Activated naive CD8-positive, alpha-beta T cell treated with anti-CD3 and anti-CD28 coated beads, Interleukin-2, amount 50 U/mL, for 24 hours (primary cell): ENCODE measurements around the gene ZNF428.

Experiments used
- ATAC-seq: fragments of 150-1000 bp; cut with Tn5 transposase; one replicate; pipeline ENCODE4 v1.10.0; 2021
- DNase-seq: peaks from one replicate; pipeline ENCODE4 v3.0.0; 2021
- H3K27ac Mint-ChIP-seq: one replicate; pipeline ENCODE4 v1.8.0; 2021; ENCODE audit warnings: mild to moderate bottlenecking, mixed read lengths
- H3K27me3 Mint-ChIP-seq: one replicate; pipeline ENCODE4 v1.8.0; 2021; ENCODE audit warnings: mixed read lengths
- H3K36me3 Mint-ChIP-seq: one replicate; pipeline ENCODE4 v1.8.0; 2021; ENCODE audit warnings: low read depth, mixed read lengths
- H3K4me1 Mint-ChIP-seq: one replicate; pipeline ENCODE4 v1.8.0; 2021; ENCODE audit warnings: mixed read lengths
- H3K4me3 Mint-ChIP-seq: one replicate; pipeline ENCODE4 v1.8.0; 2021; ENCODE audit warnings: mild to moderate bottlenecking, moderate library complexity, mixed read lengths
- H3K9me3 Mint-ChIP-seq: one replicate; pipeline ENCODE4 v1.8.0; 2021; ENCODE audit warnings: mixed read lengths

Gene ZNF428, protein sequence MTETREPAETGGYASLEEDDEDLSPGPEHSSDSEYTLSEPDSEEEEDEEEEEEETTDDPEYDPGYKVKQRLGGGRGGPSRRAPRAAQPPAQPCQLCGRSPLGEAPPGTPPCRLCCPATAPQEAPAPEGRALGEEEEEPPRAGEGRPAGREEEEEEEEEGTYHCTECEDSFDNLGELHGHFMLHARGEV

DNA sequence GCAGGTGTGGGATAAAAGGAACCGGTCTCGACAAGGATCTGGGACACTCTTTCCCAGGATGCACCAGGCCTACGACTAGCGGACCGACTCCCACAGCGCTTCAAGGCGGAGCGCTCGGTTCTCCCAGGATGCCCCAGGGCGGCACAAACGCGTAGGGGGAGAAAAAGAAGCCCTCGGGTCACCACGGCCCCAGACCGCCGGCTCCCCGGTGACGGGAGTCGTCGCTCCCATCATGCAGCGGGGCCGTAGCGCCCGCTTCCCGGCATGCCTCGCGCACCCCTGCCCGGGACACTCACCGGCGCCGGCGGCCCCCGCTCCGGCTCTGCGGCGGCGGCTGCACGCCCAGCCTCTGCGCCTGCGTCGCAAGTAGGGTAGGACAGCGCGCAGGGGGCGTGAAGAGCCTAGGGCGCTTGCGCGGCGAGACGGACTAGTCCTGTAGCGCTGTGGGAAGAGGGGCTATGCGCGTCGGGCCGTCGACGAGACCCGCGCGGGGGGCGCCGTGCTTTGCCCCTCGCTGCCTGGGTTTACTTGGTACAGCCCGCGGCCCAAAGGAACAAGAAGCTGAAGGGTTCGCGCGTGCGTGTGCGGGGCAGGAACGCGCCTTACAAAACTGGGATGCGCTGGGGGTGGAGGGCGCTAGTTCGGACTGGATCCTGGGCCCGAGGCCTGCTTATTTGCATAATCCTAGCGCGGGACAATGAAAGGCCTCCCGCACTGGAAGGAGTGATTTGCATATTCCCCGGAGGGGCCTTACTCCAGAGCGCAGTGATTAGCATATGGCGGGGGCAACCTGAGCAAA is at the start of gene ZNF428:
ZNF428 (minus strand) TSS at position 368 of the 799 bp plus-strand sequence. CDS start 5,325 bp downstream, outside the sequence.
- Mint-ChIP-seq H3K36me3 (no peaks in the 10 kb centered on the region), H3K4me1 (peaks cover 20% of the 10 kb centered on the region), H3K27ac (peak within 1 kb of the TSS; percentile 98), H3K4me3 (peak within 1 kb of the TSS; percentile 93), H3K9me3 (no peaks in the 10 kb centered on the region), H3K27me3 (no peaks in the 10 kb centered on the region)
- ATAC-seq (peak; percentile 88), DNase-seq (peak; percentile 87)

DNA sequence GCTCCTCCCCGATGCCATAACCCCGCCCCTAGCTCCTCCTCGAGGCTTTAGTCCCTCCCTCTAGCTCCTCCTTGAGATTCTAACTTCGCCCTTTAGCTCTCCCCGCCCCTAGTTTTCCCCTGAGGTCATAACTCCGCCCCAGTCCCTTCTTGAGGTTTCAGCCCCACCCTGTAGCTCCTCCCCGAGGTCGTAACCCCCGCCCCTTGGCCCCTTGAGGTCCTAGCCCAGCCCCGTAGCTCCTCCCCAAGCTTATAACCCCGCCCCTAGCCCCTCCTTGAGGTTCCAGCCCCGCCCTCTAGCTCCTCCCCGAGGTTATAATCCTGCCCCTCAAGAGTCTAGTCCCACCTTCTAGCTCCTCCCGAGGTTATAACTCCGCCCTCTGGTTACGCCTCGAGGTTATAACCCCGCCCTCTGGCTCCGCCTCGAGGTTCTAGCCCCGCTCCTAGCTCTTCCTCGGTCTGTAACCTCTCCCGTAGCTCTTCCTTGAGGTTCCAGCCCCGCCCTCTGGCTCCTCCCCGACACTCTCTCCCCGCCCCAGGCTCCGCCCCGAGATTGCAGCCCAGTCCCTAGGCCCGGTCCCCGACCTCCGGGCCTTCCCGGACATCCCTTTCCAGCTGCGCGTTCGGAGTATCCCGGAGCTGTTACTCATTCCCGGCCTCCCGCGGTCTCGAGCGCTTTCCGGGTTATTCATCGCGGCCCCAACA is 49.1 kb upstream of the ZNF428 start:
- Mint-ChIP-seq H3K36me3 (peaks cover 16% of the 10 kb centered on the region), H3K9me3 (no peaks in the 10 kb centered on the region), H3K27me3 (peaks cover 5% of the 10 kb centered on the region), H3K4me3 (peak overlapping the region; percentile 85), H3K4me1 (peaks cover 41% of the 10 kb centered on the region), H3K27ac (peak overlapping the region; percentile 54)
- ATAC-seq: peak; percentile 89
- DNase-seq: peak; percentile 96

DNA sequence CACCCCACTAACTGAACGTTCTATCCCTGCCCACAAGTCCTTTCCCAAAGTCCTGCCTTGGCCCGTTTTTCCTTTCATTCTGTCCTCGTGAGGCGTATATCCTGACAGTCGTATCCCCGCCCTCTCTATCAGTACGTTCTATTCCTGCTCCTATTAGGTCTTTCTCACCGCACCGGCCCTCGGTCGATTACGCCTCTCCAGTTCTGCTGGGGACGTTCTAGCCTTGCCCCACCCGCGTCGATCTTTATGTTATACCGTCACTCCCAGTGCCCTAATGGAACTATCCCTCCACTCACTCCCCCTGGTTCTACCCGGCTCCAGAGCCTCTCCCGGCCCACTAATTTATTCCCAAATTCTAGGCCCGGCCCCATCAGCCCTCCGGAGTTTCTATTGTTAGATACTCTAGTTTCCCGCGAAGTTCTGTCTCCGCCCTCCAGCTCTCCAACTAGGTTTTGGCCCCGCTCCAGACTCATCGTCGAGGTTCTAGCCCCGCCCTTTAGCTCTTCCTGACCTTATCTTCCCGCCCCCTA is 48.5 kb upstream of the ZNF428 start:
- peaks cover 5% of the 10 kb centered on the region for H3K27me3 Mint-ChIP-seq
- peaks cover 16% of the 10 kb centered on the region for H3K36me3 Mint-ChIP-seq
- ATAC-seq (no peak), DNase-seq (no peak)
- no peaks in the 10 kb centered on the region for H3K9me3 Mint-ChIP-seq
- H3K27ac Mint-ChIP-seq: peak overlapping the region; percentile 54
- peak overlapping the region; percentile 85 for H3K4me3 Mint-ChIP-seq
- peaks cover 41% of the 10 kb centered on the region for H3K4me1 Mint-ChIP-seq

DNA sequence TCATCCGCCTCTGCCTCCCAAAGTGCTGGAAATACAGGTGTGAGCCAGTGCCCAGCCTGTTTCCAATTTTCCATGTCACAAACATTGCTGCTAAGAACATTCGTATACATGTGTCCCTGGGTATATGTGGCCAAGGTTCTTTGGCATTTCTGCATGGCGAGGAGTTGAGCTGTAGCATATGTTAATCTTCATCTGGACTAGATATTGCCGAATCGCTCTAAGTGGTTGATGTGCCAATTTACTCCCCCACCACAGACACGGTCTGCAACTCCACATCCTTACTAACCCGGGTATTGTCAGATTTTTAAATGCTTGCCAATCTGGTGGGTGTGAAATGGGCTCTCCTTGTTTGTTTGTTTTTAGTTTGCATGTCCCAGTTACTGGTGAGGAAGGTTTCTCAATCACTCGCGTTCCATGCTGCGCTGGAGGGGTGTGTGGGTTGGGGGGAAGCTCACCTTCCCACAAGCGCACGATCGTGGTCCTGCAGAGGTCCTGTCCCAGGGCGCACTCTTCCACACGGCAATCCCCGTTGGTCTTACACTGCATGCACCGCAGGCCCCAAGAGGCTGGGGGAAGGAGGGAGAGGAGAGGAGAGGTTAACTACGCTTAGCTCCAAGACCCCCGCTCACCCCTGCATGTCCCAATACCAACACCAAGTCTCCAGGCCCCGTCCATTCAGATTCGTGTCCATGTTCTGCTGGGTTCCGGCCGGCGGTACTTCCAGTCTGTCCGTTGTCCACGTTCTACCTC is 47.9 kb upstream of the ZNF428 start:
- H3K4me1 Mint-ChIP-seq: peaks cover 41% of the 10 kb centered on the region
- no peak for ATAC-seq
- H3K4me3 Mint-ChIP-seq: peak overlapping the region; percentile 85
- H3K27ac Mint-ChIP-seq: no peak overlapping the region
- H3K27me3 Mint-ChIP-seq: peaks cover 5% of the 10 kb centered on the region
- H3K9me3 Mint-ChIP-seq: no peaks in the 10 kb centered on the region
- H3K36me3 Mint-ChIP-seq: peaks cover 16% of the 10 kb centered on the region
- DNase-seq: no peak

DNA sequence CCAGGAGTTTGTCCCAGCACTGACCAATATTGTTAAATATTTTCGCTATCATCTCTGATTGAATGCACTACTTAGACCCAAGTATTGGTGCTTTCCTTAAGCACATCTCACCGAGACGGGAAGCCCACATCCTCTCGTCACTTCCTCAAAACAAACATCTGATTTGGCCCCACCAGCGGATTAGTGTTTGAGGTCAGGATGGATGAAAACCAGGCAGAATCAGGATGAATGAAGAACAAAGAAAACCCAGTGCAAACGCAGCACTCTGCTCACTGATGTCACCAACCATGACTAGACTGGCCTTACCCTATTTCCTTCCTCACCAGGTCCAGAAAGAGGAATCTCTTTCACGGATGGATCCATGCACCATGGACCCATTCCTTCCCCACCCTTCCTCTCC is 44.6 kb upstream of the ZNF428 start:
- H3K27ac Mint-ChIP-seq: no peak overlapping the region
- no peak overlapping the region for H3K4me3 Mint-ChIP-seq
- peaks cover 28% of the 10 kb centered on the region for H3K4me1 Mint-ChIP-seq
- peaks cover 5% of the 10 kb centered on the region for H3K9me3 Mint-ChIP-seq
- H3K27me3 Mint-ChIP-seq: peaks cover 2% of the 10 kb centered on the region
- ATAC-seq: no peak
- DNase-seq: no peak
- H3K36me3 Mint-ChIP-seq: peaks cover 16% of the 10 kb centered on the region

DNA sequence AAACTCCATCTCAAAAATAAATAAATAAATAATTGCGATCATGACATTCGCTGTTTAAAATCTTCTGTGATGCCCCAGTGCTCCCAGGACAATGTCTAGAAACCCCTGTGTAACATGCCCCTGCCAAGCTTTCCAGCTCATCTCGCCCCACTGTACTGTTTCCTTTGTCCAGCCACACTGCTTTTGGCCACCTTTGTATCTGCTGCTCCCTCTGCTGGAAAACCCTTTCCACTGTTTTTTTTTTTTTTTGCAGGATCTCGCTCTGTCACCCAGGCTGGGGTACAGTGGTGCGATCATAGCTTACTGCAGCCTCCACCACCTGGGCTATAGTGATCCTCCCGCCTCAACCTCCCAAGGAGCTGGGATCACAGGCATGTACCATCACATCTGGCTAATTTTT is 43.1 kb upstream of the ZNF428 start:
- Mint-ChIP-seq H3K4me1 (peaks cover 16% of the 10 kb centered on the region), H3K36me3 (peaks cover 17% of the 10 kb centered on the region), H3K9me3 (peaks cover 6% of the 10 kb centered on the region), H3K27me3 (peaks cover 2% of the 10 kb centered on the region), H3K27ac (no peak overlapping the region), H3K4me3 (no peak overlapping the region)
- ATAC-seq (no peak), DNase-seq (no peak)

DNA sequence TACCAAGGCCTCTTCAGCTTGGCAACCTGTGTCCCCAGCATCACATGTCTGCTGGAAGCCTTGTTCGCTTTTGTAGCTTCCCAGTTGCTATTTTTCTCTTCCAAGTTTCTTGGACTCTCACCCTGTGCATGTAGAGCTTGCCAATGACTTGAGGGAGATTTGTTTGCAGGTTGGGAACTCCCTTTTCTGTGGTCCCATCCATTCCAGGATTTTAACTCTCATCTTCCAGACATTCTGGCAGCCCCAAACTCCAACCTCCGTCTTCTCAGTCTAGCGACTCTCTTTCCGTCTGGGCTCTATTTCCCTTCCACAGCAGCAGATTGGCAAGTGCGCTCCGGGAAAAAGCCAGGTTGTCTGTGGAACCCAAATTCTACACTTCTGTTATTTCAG is 41.5 kb upstream of the ZNF428 start:
- Mint-ChIP-seq H3K4me3 (no peak overlapping the region), H3K27ac (no peak overlapping the region), H3K27me3 (peaks cover 2% of the 10 kb centered on the region), H3K9me3 (peaks cover 10% of the 10 kb centered on the region), H3K4me1 (peaks cover 16% of the 10 kb centered on the region), H3K36me3 (peaks cover 10% of the 10 kb centered on the region)
- DNase-seq (no peak), ATAC-seq (no peak)

DNA sequence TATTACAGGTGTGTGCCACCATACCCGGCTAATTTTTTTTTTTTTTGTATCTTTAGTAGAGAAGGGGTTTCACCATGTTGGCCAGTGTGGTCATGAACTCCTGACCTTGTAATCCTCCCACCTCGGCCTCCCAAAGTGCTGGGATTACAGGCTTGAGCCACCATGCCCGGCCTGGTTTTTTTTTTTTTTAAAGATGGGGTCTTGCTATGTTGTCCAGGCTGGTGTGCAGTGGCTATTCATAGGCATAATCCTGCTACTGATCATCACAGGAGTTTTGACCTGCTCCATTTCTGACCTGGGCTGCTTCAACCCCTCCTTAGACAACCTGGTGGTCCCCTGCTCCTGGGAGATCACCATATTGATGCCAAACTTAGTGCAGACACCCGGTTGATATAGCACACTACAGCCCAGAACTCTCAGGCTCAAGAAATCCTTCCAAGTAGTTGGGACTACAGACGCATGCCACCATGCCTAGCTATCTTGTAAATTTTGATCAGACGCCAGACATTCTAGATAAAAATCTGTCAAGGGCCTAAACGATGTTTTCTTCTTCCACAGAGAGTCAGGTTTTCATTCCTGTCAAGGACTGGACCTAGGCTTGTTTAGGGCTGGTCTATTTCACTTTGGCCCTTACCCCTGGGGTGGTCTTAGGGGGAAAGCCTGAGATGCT is 41.0 kb upstream of the ZNF428 start:
- peaks cover 10% of the 10 kb centered on the region for H3K9me3 Mint-ChIP-seq
- H3K4me1 Mint-ChIP-seq: peaks cover 16% of the 10 kb centered on the region
- ATAC-seq (no peak), DNase-seq (no peak)
- H3K36me3 Mint-ChIP-seq: peaks cover 13% of the 10 kb centered on the region
- no peak overlapping the region for H3K27ac Mint-ChIP-seq
- peaks cover 2% of the 10 kb centered on the region for H3K27me3 Mint-ChIP-seq
- no peak overlapping the region for H3K4me3 Mint-ChIP-seq

DNA sequence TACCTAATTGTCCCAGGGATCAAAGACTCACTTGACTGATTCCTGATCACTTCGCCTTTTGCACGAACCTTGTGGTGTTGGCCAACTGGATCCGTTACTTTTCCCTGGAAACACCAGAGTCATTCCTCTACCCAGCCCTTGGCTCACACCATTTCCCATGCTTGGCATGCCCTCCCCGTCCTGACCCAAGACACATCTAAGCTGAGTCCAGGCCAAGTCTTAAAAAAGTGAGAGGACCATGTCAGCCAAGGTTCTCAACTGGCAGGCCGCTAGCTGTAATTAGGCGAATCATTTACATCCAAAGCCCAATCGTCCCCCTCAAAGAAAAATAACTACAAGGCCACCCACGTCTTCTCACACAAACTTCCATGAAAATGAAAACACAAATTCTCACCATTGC is 39.1 kb upstream of the ZNF428 start:
- H3K27ac Mint-ChIP-seq: no peak overlapping the region
- no peaks in the 10 kb centered on the region for H3K27me3 Mint-ChIP-seq
- DNase-seq: no peak
- ATAC-seq: no peak
- H3K4me1 Mint-ChIP-seq: no peaks in the 10 kb centered on the region
- H3K9me3 Mint-ChIP-seq: peaks cover 10% of the 10 kb centered on the region
- H3K36me3 Mint-ChIP-seq: peaks cover 15% of the 10 kb centered on the region
- no peak overlapping the region for H3K4me3 Mint-ChIP-seq

DNA sequence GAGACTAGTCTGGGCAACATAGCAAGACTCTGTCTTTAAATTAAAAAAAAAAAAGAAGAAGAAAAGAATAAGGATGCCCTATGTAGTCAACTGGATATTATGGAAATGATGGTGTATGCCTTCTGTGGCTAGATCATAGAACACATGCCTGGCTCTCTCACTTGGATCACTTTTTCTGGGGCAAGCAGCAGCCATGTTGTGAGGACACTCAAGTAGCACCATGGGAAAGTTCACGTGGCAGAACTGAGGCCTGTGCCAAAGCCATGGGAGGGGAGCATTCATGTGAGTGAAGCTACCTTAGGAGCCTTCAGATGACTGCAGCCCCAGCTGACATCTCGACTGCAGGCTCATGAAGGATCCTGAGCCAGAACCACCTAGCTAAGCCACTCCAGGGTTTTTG is 38.6 kb upstream of the ZNF428 start:
- Mint-ChIP-seq H3K4me3 (no peak overlapping the region), H3K4me1 (no peaks in the 10 kb centered on the region), H3K27ac (no peak overlapping the region), H3K27me3 (no peaks in the 10 kb centered on the region), H3K36me3 (peaks cover 15% of the 10 kb centered on the region), H3K9me3 (peaks cover 10% of the 10 kb centered on the region)
- DNase-seq: no peak
- ATAC-seq: no peak

DNA sequence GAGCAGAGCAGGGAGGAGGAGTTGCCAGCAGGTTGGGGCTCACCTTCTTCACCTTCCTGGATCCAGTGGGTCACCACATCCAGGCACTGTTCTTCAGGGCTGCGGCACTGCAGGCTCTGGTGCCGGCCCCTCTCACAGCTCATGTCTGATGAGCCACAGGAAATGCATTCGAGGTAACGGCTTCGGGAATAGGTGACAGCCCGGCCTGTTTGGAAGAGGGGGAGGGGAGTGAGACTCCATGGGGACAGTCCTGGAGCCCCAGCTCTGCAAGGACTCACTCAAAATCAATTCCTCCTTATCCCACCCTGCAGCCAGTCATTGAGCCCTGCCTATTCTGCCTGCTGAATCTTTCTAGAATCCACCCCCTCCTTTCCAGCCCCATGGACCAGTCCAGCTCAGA is 37.0 kb upstream of the ZNF428 start:
- ATAC-seq: no peak

DNA sequence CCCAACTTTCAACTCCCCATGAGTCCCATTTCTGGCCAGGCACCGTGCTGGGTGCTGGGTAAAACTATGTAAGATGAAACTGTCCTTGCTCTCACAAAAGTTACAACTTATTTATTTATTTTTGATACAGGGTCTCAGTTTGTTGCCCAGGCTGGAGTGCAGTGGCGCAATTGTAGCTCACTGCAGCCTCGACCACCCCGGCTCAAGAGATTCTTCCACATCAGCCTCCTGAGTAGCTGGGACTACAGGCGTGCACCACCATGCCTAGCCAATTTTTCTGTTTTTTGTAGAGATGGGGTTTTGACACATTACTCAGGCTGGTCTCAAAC is 33.1 kb upstream of the ZNF428 start:
- no peak for ATAC-seq
- DNase-seq: no peak
- no peaks in the 10 kb centered on the region for H3K4me1 Mint-ChIP-seq
- H3K36me3 Mint-ChIP-seq: peaks cover 20% of the 10 kb centered on the region
- H3K4me3 Mint-ChIP-seq: no peak overlapping the region
- H3K27me3 Mint-ChIP-seq: no peaks in the 10 kb centered on the region
- H3K27ac Mint-ChIP-seq: no peak overlapping the region
- H3K9me3 Mint-ChIP-seq: peaks cover 4% of the 10 kb centered on the region

More for the DNA sequence above, 37.0 kb upstream of the ZNF428 start:
- no peak overlapping the region for H3K4me3 Mint-ChIP-seq
- H3K36me3 Mint-ChIP-seq: peaks cover 23% of the 10 kb centered on the region
- no peak overlapping the region for H3K27ac Mint-ChIP-seq
- no peaks in the 10 kb centered on the region for H3K4me1 Mint-ChIP-seq
- no peaks in the 10 kb centered on the region for H3K27me3 Mint-ChIP-seq
- DNase-seq: no peak
- H3K9me3 Mint-ChIP-seq: peaks cover 10% of the 10 kb centered on the region

DNA sequence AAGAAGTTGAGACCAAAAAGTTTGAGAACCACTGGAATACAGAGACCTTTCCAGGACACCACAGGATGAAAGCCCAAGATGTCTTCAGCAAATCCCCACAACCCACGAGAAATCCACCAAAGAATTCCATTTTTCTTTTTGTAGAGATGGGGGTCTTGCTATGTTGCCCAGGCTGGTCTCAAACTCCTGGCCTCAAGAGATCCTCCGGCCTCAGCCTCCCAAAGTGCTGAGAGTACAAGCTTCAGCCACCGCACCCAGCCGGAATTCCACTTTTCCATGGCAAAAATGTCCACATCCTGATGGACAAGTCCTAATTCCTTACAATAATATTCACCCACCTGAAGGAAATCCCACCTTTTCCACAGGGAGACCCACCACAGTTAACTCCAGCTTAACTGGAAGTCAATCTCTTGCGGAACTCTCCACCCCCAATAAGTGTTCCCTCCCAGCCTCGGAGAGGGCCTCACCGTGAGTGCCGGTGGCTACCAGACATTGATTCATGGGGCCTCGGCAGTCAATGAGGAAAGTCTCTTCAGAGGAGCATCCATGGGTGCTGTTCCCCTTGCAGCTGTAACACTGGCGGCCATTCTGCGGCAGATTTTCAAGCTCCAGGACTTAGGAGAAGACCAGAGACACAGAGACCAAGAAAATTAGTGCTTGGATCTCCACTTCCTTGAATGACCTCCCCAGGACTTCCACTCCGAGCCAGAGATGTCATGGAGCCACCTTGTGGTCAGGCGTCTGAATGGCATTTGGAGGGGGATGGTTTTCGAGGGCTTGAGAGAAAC is 32.5 kb upstream of the ZNF428 start:
- no peak overlapping the region for H3K27ac Mint-ChIP-seq
- no peak overlapping the region for H3K4me3 Mint-ChIP-seq

More for the DNA sequence above, 32.5 kb upstream of the ZNF428 start:
- Mint-ChIP-seq H3K9me3 (no peaks in the 10 kb centered on the region), H3K4me1 (no peaks in the 10 kb centered on the region), H3K27me3 (no peaks in the 10 kb centered on the region), H3K36me3 (peaks cover 20% of the 10 kb centered on the region)
- ATAC-seq (no peak), DNase-seq (peak; percentile 50)
